ENCODE measurements around the gene NOM1.

Gene NOM1

DNA sequence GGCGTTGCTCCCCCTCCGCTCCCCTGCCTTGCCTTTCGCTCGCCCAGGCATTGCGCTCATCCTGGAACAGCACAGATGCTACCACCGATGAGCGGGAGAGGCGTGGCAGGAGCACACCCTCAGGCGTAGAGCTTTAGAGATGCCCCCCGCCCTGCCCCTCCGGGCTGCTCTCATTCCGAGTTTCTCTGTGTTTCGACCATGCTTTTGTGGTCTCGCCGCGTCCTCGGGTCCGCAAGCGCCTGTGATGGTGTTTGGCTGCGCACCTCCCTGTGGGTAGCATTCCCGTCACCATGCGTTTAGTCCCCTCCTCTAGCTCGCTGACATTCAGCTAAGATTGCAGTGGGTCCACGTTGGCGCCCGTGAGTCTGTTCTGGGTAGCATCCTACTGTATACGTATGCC is 18.7 kb downstream of the NOM1 start:
- TF ChIP-seq, protein P1, sequence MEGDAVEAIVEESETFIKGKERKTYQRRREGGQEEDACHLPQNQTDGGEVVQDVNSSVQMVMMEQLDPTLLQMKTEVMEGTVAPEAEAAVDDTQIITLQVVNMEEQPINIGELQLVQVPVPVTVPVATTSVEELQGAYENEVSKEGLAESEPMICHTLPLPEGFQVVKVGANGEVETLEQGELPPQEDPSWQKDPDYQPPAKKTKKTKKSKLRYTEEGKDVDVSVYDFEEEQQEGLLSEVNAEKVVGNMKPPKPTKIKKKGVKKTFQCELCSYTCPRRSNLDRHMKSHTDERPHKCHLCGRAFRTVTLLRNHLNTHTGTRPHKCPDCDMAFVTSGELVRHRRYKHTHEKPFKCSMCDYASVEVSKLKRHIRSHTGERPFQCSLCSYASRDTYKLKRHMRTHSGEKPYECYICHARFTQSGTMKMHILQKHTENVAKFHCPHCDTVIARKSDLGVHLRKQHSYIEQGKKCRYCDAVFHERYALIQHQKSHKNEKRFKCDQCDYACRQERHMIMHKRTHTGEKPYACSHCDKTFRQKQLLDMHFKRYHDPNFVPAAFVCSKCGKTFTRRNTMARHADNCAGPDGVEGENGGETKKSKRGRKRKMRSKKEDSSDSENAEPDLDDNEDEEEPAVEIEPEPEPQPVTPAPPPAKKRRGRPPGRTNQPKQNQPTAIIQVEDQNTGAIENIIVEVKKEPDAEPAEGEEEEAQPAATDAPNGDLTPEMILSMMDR (IDR thresholded peaks at IDR 0.05; ENCODE audit: borderline replicate concordance, control extremely low read depth, extremely low read depth, insufficient read depth, missing control alignments), result no peak
- no peak for DNase-seq (ENCODE audit: low spot score)
- in situ Hi-C loops (cut with MboI; ENCODE audit: low sequenced_read_pairs, unreplicated experiment), result no loop called here

DNA sequence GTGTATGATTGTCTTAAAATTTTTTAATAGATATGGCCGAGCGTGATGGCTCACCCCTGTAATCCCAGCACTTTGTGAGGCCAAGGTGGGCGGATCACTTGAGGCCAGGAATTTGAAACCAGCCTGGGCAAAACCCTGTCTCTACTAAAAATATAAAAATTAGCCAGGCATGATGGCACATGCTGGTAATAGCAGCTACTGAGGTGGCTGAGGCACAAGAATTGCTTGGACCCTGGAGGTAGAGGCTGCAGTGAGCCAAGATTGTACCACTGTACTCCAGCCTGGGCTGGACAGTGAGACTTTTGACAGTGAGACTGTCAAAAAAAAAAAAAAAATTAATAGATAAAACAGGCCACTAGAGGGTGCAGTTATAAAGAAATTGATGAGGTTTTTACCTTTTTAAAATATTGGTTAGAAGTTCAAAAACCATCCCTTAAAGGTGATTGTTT is 20.5 kb downstream of the NOM1 start:
- TF ChIP-seq, protein P1 (IDR thresholded peaks at IDR 0.05; ENCODE audit: borderline replicate concordance, control extremely low read depth, extremely low read depth, insufficient read depth, missing control alignments), result peak; percentile 11
- in situ Hi-C loops (cut with MboI; ENCODE audit: low sequenced_read_pairs, unreplicated experiment), result no loop called here
- no peak for DNase-seq (ENCODE audit: low spot score)

DNA sequence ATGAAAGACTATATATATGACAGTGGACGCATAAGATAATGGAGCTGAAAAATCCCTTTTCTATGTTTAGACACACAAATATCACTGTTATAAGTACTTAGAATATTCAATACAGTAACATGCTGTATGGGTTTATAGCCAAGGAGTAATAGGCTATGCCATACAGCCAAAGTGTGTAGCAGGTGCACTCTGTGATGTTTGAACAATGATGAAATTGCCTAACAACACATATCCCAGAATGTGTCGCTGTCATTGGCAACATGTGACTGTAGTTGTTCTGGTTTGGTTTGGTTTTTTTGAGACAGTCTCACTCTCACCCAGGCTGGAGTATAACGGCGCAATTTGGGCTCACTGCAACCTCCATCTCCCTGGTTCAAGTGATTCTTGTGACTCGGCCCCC is 26.1 kb downstream of the NOM1 start:
- in situ Hi-C loops (cut with MboI; ENCODE audit: low sequenced_read_pairs, unreplicated experiment), result no loop called here
- TF ChIP-seq, protein P1 (IDR thresholded peaks at IDR 0.05; ENCODE audit: borderline replicate concordance, control extremely low read depth, extremely low read depth, insufficient read depth, missing control alignments), result no peak
- no peak for DNase-seq (ENCODE audit: low spot score)

DNA sequence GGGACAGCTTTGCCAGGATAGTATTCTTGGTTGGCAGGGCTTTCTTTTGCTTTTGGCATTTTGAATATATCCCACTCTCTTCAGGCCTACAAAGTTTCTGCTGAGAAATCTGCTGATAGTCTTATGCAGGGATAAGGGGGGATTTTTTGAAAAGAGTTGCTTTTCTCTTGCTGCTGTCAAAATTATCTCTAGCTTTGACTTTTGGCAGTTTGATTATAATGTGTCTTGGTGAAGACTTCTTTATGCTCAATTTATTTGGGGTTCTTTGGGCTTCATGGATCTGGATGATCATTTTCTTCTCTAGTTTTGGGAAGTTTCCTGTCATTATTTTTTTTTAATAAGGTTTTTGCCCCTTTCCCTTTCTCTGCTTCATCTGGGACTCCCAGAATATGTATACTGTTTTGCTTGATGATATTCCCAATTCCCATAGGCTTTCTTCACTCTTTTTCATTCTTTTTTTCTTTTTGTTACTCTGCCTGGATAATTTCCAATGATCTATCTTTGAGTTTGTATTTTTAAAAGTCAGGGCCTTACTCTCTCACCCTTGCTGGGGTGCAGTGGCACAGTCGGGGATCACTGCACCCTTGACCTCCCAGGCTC is 29.6 kb downstream of the NOM1 start:
- DNase-seq (ENCODE audit: low spot score), result no peak
- in situ Hi-C loops (cut with MboI; ENCODE audit: low sequenced_read_pairs, unreplicated experiment), result no loop called here
- TF ChIP-seq, protein P1 (IDR thresholded peaks at IDR 0.05; ENCODE audit: borderline replicate concordance, control extremely low read depth, extremely low read depth, insufficient read depth, missing control alignments), result no peak

DNA sequence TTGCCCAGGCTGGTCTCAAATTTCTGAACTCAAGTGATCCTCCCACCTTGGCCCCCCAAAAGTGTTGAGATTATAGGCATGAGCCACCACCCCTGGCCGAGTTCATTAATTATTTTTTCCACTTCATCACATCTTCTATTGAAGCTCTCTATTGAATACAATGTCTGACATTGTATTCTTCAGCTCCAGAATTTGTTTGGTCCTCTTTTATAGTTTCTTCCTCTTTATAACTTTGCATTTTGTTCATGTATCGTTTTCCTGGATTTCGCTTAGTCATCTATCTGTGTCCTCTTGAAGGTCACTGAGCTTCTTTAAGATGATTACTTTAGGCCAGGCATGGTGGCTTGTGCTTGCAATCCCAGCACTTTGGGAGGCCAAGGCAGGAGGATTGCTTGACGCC is 30.2 kb downstream of the NOM1 start:
- TF ChIP-seq, protein P1 (IDR thresholded peaks at IDR 0.05; ENCODE audit: borderline replicate concordance, control extremely low read depth, extremely low read depth, insufficient read depth, missing control alignments), result no peak
- in situ Hi-C loops (cut with MboI; ENCODE audit: low sequenced_read_pairs, unreplicated experiment), result no loop called here
- no peak for DNase-seq (ENCODE audit: low spot score)

DNA sequence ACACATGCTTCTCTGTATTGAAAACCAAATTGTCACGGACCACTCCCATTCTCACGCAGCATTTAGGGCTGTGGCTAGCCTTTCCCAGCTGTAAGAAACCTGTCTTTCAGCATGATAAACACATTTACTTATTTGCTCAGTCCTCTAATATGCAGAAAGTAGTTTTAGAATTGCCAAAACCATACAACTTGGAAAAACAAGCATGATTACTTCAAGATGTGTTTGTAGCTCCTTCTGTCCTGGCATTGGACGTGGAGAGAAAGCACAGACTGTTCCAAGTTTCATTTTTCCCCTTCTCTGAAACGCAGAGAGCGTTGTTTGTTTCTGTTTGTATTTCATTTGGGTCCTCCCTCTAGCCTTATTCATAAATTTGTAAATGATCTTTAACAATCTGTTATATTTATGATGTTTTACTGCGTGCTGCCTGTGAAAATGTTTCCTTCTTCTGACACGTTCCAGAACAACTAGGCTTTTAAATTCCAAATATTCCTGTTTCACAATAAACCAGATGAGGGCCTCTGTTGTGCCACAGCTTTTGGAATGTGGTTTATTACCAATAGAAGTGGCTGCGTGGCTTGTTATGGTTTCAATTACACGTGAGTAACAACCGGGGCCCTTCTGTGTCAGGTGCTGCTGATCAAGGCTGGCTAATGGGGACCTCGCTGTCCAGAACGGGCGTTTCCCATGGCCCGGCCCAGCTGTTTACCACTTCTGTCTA is 34.8 kb downstream of the NOM1 start:
- in situ Hi-C loops (cut with MboI; ENCODE audit: low sequenced_read_pairs, unreplicated experiment), result no loop called here
- no peak for DNase-seq (ENCODE audit: low spot score)

More for the DNA sequence above, 34.8 kb downstream of the NOM1 start:
- TF ChIP-seq, protein P1 (IDR thresholded peaks at IDR 0.05; ENCODE audit: borderline replicate concordance, control extremely low read depth, extremely low read depth, insufficient read depth, missing control alignments), result no peak

Measured in GM13976 (cell line).